ENCODE measurements around the gene CAMKK2. TPM values are rescaled to one million over a fixed set of nuclear protein-coding genes. Genes with fewer than 3 reads are reported as not detected.

Gene CAMKK2
- total RNA-seq, 1 experiment from 2014 or later, result 34.0 TPM

- no peak for TF ChIP-seq CTCF (IDR thresholded peaks at IDR 0.05; ENCODE audit: unreplicated experiment)
- Mint-ChIP-seq H3K27ac (ENCODE audit: unreplicated experiment) (no peak overlapping the region), H3K36me3 (ENCODE audit: insufficient read depth, unreplicated experiment) (peaks cover 30% of the 10 kb centered on the region), H3K9me3 (ENCODE audit: low read depth, unreplicated experiment) (no peaks in the 10 kb centered on the region), H3K4me1 (ENCODE audit: low read depth, unreplicated experiment) (no peaks in the 10 kb centered on the region), H3K4me3 (ENCODE audit: low read depth, unreplicated experiment) (no peak overlapping the region), H3K27me3 (ENCODE audit: unreplicated experiment) (no peaks in the 10 kb centered on the region)
- CTCF ChIA-PET, result interaction anchor here (0.6 kb wide), 1 partner anchor 203 kb away, joined by 6 read pairs; no protein-coding TSS in a partner anchor
- DNase-seq, result no peak
- BruUV-seq (replicated peaks), result no TSS peak
- intact Hi-C loops (cut with micrococcal nuclease; ENCODE audit: unreplicated experiment), result no loop called here
These were observed 2.9 kb downstream of the CAMKK2 start for GRCh38 chr12:121293603-121294002.

GRCh38 chr12:121290410-121290809 lies 6.1 kb downstream of the CAMKK2 start:
- Mint-ChIP-seq H3K27ac (ENCODE audit: unreplicated experiment) (no peak overlapping the region), H3K4me3 (ENCODE audit: low read depth, unreplicated experiment) (no peak overlapping the region), H3K27me3 (ENCODE audit: unreplicated experiment) (no peaks in the 10 kb centered on the region), H3K36me3 (ENCODE audit: insufficient read depth, unreplicated experiment) (peaks cover 9% of the 10 kb centered on the region), H3K4me1 (ENCODE audit: low read depth, unreplicated experiment) (no peaks in the 10 kb centered on the region), H3K9me3 (ENCODE audit: low read depth, unreplicated experiment) (no peaks in the 10 kb centered on the region)
- no TSS peak for BruUV-seq (replicated peaks)
- DNase-seq, result no peak
- no peak for TF ChIP-seq CTCF (IDR thresholded peaks at IDR 0.05; ENCODE audit: unreplicated experiment)
- CTCF ChIA-PET, result interaction anchor here (0.6 kb wide), 1 partner anchor 13 kb away, joined by 10 read pairs; no protein-coding TSS in a partner anchor
- intact Hi-C loops (cut with micrococcal nuclease; ENCODE audit: unreplicated experiment), result no loop called here

- Mint-ChIP-seq H3K9me3 (ENCODE audit: low read depth, unreplicated experiment) (no peaks in the 10 kb centered on the region), H3K4me1 (ENCODE audit: low read depth, unreplicated experiment) (no peaks in the 10 kb centered on the region), H3K36me3 (ENCODE audit: insufficient read depth, unreplicated experiment) (peaks cover 4% of the 10 kb centered on the region), H3K27ac (ENCODE audit: unreplicated experiment) (no peak overlapping the region), H3K4me3 (ENCODE audit: low read depth, unreplicated experiment) (no peak overlapping the region), H3K27me3 (ENCODE audit: unreplicated experiment) (no peaks in the 10 kb centered on the region)
- TF ChIP-seq CTCF (IDR thresholded peaks at IDR 0.05; ENCODE audit: unreplicated experiment), result no peak
- CTCF ChIA-PET, result interaction anchor here (0.6 kb wide), 1 partner anchor 13 kb away, joined by 10 read pairs; no protein-coding TSS in a partner anchor
- intact Hi-C loops (cut with micrococcal nuclease; ENCODE audit: unreplicated experiment), result no loop called here
- BruUV-seq (replicated peaks), result no TSS peak
- no peak for DNase-seq
These were observed 6.5 kb downstream of the CAMKK2 start for GRCh38 chr12:121289962-121290361.

- Mint-ChIP-seq H3K27me3 (ENCODE audit: unreplicated experiment) (no peaks in the 10 kb centered on the region), H3K4me1 (ENCODE audit: low read depth, unreplicated experiment) (no peaks in the 10 kb centered on the region), H3K9me3 (ENCODE audit: low read depth, unreplicated experiment) (no peaks in the 10 kb centered on the region), H3K36me3 (ENCODE audit: insufficient read depth, unreplicated experiment) (peaks cover 4% of the 10 kb centered on the region), H3K27ac (ENCODE audit: unreplicated experiment) (peak overlapping the region; percentile 56), H3K4me3 (ENCODE audit: low read depth, unreplicated experiment) (no peak overlapping the region)
- BruUV-seq (replicated peaks), result no TSS peak
- no peak for DNase-seq
- intact Hi-C loops (cut with micrococcal nuclease; ENCODE audit: unreplicated experiment), result no loop called here
- TF ChIP-seq CTCF (IDR thresholded peaks at IDR 0.05; ENCODE audit: unreplicated experiment), result no peak
- CTCF ChIA-PET, result no interaction called here
These were observed 7.5 kb downstream of the CAMKK2 start for GRCh38 chr12:121288986-121289385.
